WI38 (cell line): Measurements from ENCODE around the gene SMAD9.

Experiments used
- H3K4me3 ChIP-seq: 2 replicates; pipeline ENCODE4 v1.5.1; 2011; ENCODE audit warnings: low read depth, mild to moderate bottlenecking, control low read depth, low read length
- TF ChIP-seq, protein P1 (sequence below): IDR thresholded peaks from 2 replicates; pipeline ENCODE4 v1.5.1; 2012; ENCODE audit warnings: low read depth, mild to moderate bottlenecking, control low read depth, low read length

Gene SMAD9

GRCh38 chr13:36882829-36883390 lies 37.1 kb downstream of the SMAD9 start:
- no peak overlapping the region for H3K4me3 ChIP-seq
- TF ChIP-seq, protein P1, sequence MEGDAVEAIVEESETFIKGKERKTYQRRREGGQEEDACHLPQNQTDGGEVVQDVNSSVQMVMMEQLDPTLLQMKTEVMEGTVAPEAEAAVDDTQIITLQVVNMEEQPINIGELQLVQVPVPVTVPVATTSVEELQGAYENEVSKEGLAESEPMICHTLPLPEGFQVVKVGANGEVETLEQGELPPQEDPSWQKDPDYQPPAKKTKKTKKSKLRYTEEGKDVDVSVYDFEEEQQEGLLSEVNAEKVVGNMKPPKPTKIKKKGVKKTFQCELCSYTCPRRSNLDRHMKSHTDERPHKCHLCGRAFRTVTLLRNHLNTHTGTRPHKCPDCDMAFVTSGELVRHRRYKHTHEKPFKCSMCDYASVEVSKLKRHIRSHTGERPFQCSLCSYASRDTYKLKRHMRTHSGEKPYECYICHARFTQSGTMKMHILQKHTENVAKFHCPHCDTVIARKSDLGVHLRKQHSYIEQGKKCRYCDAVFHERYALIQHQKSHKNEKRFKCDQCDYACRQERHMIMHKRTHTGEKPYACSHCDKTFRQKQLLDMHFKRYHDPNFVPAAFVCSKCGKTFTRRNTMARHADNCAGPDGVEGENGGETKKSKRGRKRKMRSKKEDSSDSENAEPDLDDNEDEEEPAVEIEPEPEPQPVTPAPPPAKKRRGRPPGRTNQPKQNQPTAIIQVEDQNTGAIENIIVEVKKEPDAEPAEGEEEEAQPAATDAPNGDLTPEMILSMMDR: no peak

DNA sequence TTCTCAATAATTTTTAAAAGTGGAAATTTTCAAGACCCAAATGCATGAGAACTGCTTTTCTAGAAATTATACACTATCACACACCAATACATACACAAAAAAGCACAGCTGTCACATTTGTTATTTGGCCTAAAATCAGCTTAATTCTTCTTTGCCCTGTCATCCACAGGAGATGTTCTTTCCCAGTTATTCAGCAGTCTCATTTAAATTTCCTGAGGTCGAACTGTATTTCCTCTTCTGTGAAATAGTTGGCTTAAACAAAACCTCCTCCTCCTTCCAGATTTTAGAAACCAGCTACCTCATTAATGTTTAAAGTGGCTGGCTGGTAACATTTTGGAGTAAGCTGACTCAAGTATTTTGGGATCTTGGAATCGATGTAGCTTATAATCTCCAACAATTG lies 39.1 kb downstream of the SMAD9 start:
- TF ChIP-seq, protein P1: no peak
- no peak overlapping the region for H3K4me3 ChIP-seq

DNA sequence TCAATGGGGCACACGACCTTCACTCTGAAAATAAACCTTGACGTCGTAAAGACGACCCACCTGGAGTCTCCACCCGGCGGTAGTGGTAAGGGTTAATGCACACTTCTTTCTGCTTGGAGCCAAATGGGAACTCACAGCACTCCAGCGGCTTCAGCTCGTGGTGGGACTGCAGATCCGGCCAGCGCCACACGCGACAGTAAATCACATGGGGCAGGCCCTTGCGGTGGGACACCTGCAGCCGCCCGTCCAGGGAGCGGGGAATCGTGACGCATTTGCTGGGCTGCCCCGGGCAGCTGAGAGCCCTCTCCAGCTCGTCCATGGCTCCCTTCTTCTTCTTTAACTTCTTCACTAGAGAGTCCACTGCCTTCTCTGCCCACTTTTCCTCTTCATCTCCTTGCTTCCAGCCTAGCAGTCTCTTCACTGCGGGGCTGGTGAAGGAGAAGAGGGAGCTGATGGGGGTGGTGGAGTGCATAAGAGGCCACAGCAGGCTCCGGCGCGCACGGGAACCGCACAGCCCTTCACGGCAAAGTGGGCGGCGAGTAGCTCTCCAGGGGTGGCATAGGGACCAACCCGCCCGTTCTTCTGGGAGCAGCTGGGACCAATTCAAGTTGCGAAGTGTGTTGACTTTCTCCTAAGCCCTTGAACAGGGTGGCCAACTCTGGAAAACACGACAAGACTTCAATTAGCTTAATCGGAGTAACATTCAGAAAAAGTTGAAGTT lies 40.7 kb downstream of the SMAD9 start:
- H3K4me3 ChIP-seq: no peak overlapping the region
- TF ChIP-seq, protein P1: no peak

DNA sequence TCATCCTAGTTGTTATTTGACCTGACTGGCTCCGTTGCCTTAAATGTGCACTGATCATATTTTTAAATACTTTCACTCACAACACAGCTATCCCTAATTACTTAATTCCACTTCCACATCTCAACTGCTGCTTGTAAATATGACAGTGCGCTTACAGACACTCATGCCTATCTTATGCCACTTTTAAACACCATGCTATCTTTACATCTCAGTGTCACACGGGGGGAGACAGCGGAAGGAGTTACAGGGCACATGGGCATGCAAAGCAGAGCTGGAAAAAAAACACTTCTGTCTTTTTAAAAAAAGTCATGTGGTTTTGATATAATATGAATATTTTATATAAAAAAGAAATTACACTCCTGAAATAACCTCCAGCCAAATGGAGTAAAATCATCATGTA lies 44.1 kb downstream of the SMAD9 start:
- TF ChIP-seq, protein P1: no peak

DNA sequence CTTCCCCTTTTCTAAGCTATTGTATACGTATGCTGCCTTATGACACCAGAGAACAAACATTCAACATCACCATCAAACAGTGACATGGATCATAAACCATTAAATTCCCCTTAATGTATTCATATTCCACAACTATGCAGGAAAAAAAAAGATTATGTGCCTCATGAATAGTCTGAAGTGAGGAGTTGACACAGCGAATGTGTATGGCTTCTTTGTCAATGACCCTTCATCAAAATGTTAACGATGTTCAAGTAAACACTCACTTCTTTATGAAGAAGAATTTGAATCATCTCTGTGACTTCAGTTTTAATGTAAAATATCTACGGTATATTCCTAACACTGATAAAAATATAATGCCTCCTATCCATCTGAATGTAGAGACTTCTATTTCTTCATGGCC lies 44.6 kb downstream of the SMAD9 start:
- TF ChIP-seq, protein P1: no peak
- H3K4me3 ChIP-seq: no peak overlapping the region

More for the DNA sequence above, 44.1 kb downstream of the SMAD9 start:
- no peak overlapping the region for H3K4me3 ChIP-seq

GRCh38 chr13:36872621-36873020 lies 47.4 kb downstream of the SMAD9 start:
- no peak overlapping the region for H3K4me3 ChIP-seq

GRCh38 chr13:36870050-36870692 lies 49.9 kb downstream of the SMAD9 start:
- H3K4me3 ChIP-seq: no peak overlapping the region
- TF ChIP-seq, protein P1: no peak

More at GRCh38 chr13:36872621-36873020, 47.4 kb downstream of the SMAD9 start:
- TF ChIP-seq, protein P1: no peak
